Measurements from ENCODE around the gene PET100. TPM values are rescaled to one million over a fixed set of nuclear protein-coding genes. Genes with fewer than 3 reads are reported as not detected.

PET100 gene
- total RNA-seq, result 35.1 and 62.3 TPM in 2 replicates

GRCh38 chr19:7629347-7630054, at the start of gene PET100, which contains the start of gene XAB2:
PET100 (plus strand) TSS chr19:7629793; CDS start chr19:7629834, 41 bp downstream.
XAB2 (minus strand) TSS chr19:7629545; CDS start chr19:7629527, 18 bp downstream.

GRCh38 chr19:7595466-7596133, 34.0 kb upstream of the PET100 start, which contains the start of gene CAMSAP3:
CAMSAP3 (plus strand) TSS chr19:7595863; CDS start chr19:7596003, 140 bp downstream.

GRCh38 chr19:7633698-7634097, 4.1 kb downstream of the PET100 start, which contains the start of gene PCP2:
PCP2 (minus strand) TSS chr19:7633719; CDS start chr19:7633457, 262 bp downstream.

GRCh38 chr19:7636691-7637373, 7.2 kb downstream of the PET100 start, which contains the start of gene STXBP2:
STXBP2 (plus strand) TSS chr19:7637110; CDS start chr19:7637150, 40 bp downstream.

GRCh38 chr19:7668842-7669241, 39.2 kb downstream of the PET100 start, which contains the start of gene RETN:
RETN (plus strand) TSS chr19:7669049; CDS start chr19:7669327, 278 bp downstream.

GRCh38 chr19:7676854-7677253, 47.3 kb downstream of the PET100 start, which contains the start of gene MCEMP1:
MCEMP1 (plus strand) TSS chr19:7677090; CDS start chr19:7677121, 31 bp downstream.

GRCh38 chr19:7680606-7681339, 51.2 kb downstream of the PET100 start, which contains the start of gene TRAPPC5:
TRAPPC5 (plus strand) TSS chr19:7680833; CDS start chr19:7682254, 1,421 bp downstream.

Other genes starting within 250 kb of the PET100 start
- gene PEX11G, start 140.8 kb upstream of the PET100 start, total RNA-seq, result 0.85 and 1.4 TPM in 2 replicates
- 10.2 and 14.2 TPM in 2 replicates for gene ZNF358, start 113.7 kb upstream of the PET100 start, total RNA-seq
- gene MCOLN1, start 107.2 kb upstream of the PET100 start, total RNA-seq, result 4.5 and 5.2 TPM in 2 replicates
- 75.9 and 100 TPM in 2 replicates for gene PNPLA6, start 94.1 kb upstream of the PET100 start, total RNA-seq
- gene CAMSAP3, start 33.9 kb upstream of the PET100 start, total RNA-seq, result under 0.01 and 0.09 TPM in 2 replicates
- 22.9 and 31.9 TPM in 2 replicates for gene XAB2, start 248 bp upstream of the PET100 start, total RNA-seq
- not detected in 2 replicates for gene PCP2, start 3.9 kb downstream of the PET100 start, total RNA-seq
- gene STXBP2, start 7.3 kb downstream of the PET100 start, total RNA-seq, result 28.8 and 45.7 TPM in 2 replicates
- not detected in 2 replicates for gene RETN, start 39.3 kb downstream of the PET100 start, total RNA-seq
- not detected in 2 replicates for gene MCEMP1, start 47.3 kb downstream of the PET100 start, total RNA-seq
- gene TRAPPC5, start 51.0 kb downstream of the PET100 start, total RNA-seq, result 148 and 207 TPM in 2 replicates
- not detected in 2 replicates for gene FCER2, start 72.3 kb downstream of the PET100 start, total RNA-seq
- not detected in 2 replicates for gene CLEC4G, start 102.3 kb downstream of the PET100 start, total RNA-seq
- gene CD209, start 117.7 kb downstream of the PET100 start, total RNA-seq, result not detected in 2 replicates
- gene CLEC4M, start 133.4 kb downstream of the PET100 start, total RNA-seq, result 0.38 and 0.72 TPM in 2 replicates
- gene EVI5L, start 200.4 kb downstream of the PET100 start, total RNA-seq, result 9.6 and 16.7 TPM in 2 replicates
- not detected in 2 replicates for gene PRR36, start 244.6 kb downstream of the PET100 start, total RNA-seq